IMR-90 (cell line): ENCODE data around the gene MED26. TPM values are rescaled to one million over a fixed set of nuclear protein-coding genes. Genes with fewer than 3 reads are reported as not detected.

Experiments used
- ATAC-seq: fragments of 200-7000 bp; cut with Tn5 transposase; 2 replicates; pipeline ENCODE4 v1.9.1; 2020; ENCODE audit warnings: low read depth, mild to moderate bottlenecking, moderate library complexity
- BruUV-seq: library from RNA; stranded (reverse); fragments of 400-500 nt; replicated peaks from 2 replicates; lab custom pipeline; 2021; lab: Mats Ljungman, UMichigan
- CTCF ChIA-PET: fragments of 300-600 bp; formaldehyde crosslinking; extraction: SDS; loops from one replicate; lab custom pipeline; 2021; ENCODE audit warnings: antibody characterized with exemption; lab: Yijun Ruan, JAX
- POLR2A ChIA-PET: fragments of 300-600 bp; sonication (Branson Sonifier 250); formaldehyde crosslinking; loops from one replicate; lab custom pipeline; 2022; ENCODE audit warnings: antibody characterized with exemption; ENCODE audit not compliant: unreplicated experiment; lab: Charles Lee
- DNase-seq: peaks from one replicate; pipeline ENCODE4 v3.0.0; 2013
- H2AFZ ChIP-seq: replicated peaks from 2 replicates; pipeline ENCODE3; 2013; ENCODE audit warnings: low read length, mild to moderate bottlenecking; ENCODE audit not compliant: poor library complexity
- H2AK5ac ChIP-seq: 2 replicates; pipeline ENCODE4 v1.6.1; 2013; ENCODE audit warnings: low read depth, low read length, inconsistent platforms
- H2AK9ac ChIP-seq: replicated peaks from 2 replicates; pipeline ENCODE3; 2013; ENCODE audit warnings: mild to moderate bottlenecking, low read depth, low read length, moderate library complexity; ENCODE audit not compliant: poor library complexity
- H2BK120ac ChIP-seq: 2 replicates; pipeline ENCODE4 v1.6.1; 2013; ENCODE audit warnings: low read depth, low read length, inconsistent platforms
- H2BK15ac ChIP-seq: 3 replicates; pipeline ENCODE4 v1.6.1; 2013; ENCODE audit warnings: low read depth, low read length, inconsistent platforms
- H2BK20ac ChIP-seq: 2 replicates; pipeline ENCODE4 v1.6.1; 2013; ENCODE audit warnings: low read depth, mild to moderate bottlenecking, inconsistent platforms, low read length, moderate library complexity
- H2BK5ac ChIP-seq: 2 replicates; pipeline ENCODE4 v1.6.1; 2013; ENCODE audit warnings: mild to moderate bottlenecking, low read depth, low read length, inconsistent platforms; ENCODE audit not compliant: poor library complexity, severe bottlenecking
- H3K14ac ChIP-seq: replicated peaks from 2 replicates; pipeline ENCODE4 v1.6.1; 2013; ENCODE audit warnings: low read depth, low read length, inconsistent platforms
- H3K18ac ChIP-seq: 2 replicates; pipeline ENCODE4 v1.6.1; 2013; ENCODE audit warnings: low read depth, low read length, control low read depth
- H3K23ac ChIP-seq: 2 replicates; pipeline ENCODE4 v1.6.1; 2013; ENCODE audit warnings: low read depth, low read length, inconsistent platforms
- H3K27ac ChIP-seq: 2 replicates; pipeline ENCODE4 v1.5.1; 2013; ENCODE audit warnings: mild to moderate bottlenecking, control low read depth, low read length; ENCODE audit not compliant: insufficient read depth
- H3K27me3 ChIP-seq: 2 replicates; pipeline ENCODE4 v1.6.1; 2013; ENCODE audit warnings: low read length; ENCODE audit not compliant: control insufficient read depth, insufficient read depth
- H3K36me3 ChIP-seq: 2 replicates; pipeline ENCODE4 v1.6.1; 2013; ENCODE audit warnings: low read length, mixed read lengths; ENCODE audit not compliant: control insufficient read depth, insufficient read depth
- H3K4ac ChIP-seq: 2 replicates; pipeline ENCODE4 v1.6.1; 2013; ENCODE audit warnings: low read depth, low read length, inconsistent platforms
- H3K4me1 ChIP-seq: 2 replicates; pipeline ENCODE4 v1.6.1; 2013; ENCODE audit warnings: low read length, mixed read lengths; ENCODE audit not compliant: control insufficient read depth, insufficient read depth
- H3K4me2 ChIP-seq: 2 replicates; pipeline ENCODE4 v1.6.1; 2013; ENCODE audit warnings: low read depth, mild to moderate bottlenecking, control low read depth, low read length, moderate library complexity
- H3K4me3 ChIP-seq: 2 replicates; pipeline ENCODE4 v1.5.1; 2013; ENCODE audit warnings: low read depth, mild to moderate bottlenecking, control low read depth, low read length, moderate library complexity; ENCODE audit not compliant: insufficient read depth
- H3K56ac ChIP-seq: 2 replicates; pipeline ENCODE4 v1.6.1; 2013; ENCODE audit warnings: low read length, inconsistent platforms; ENCODE audit not compliant: insufficient read depth; ENCODE audit errors: extremely low read depth
- H3K79me1 ChIP-seq, 2 experiments: 2 replicates each; pipeline ENCODE4 v1.6.1; 2013; ENCODE audit warnings: low read length in 2 of 2, inconsistent platforms in 1 of 2, low read depth in 1 of 2
- H3K9ac ChIP-seq: 2 replicates; pipeline ENCODE4 v1.6.1; 2013; ENCODE audit warnings: low read depth, low read length, control low read depth
- H3K9me1 ChIP-seq: 2 replicates; pipeline ENCODE4 v1.6.1; 2013; ENCODE audit warnings: low read length, inconsistent platforms; ENCODE audit not compliant: insufficient read depth
- H3K9me3 ChIP-seq: 2 replicates; pipeline ENCODE4 v1.6.1; 2013; ENCODE audit warnings: low read length; ENCODE audit not compliant: control insufficient read depth, insufficient read depth
- H4K20me1 ChIP-seq: 2 replicates; pipeline ENCODE4 v1.6.1; 2013; ENCODE audit warnings: low read length, inconsistent platforms; ENCODE audit not compliant: insufficient read depth
- H4K5ac ChIP-seq: 2 replicates; pipeline ENCODE4 v1.6.1; 2013; ENCODE audit warnings: mild to moderate bottlenecking, low read depth, low read length, control low read depth
- H4K8ac ChIP-seq, 2 experiments: 2 replicates each; pipeline ENCODE4 v1.6.1; 2013; ENCODE audit warnings: low read depth in 2 of 2, low read length in 2 of 2, control low read depth in 1 of 2, inconsistent platforms in 1 of 2
- H4K91ac ChIP-seq: 2 replicates; pipeline ENCODE4 v1.6.1; 2013; ENCODE audit warnings: low read depth, low read length, inconsistent platforms; ENCODE audit not compliant: insufficient read depth
- BHLHE40 ChIP-seq: fragments of 150-350 bp; IDR thresholded peaks from 2 replicates; pipeline ENCODE4 v1.6.1; 2016; ENCODE audit warnings: mild to moderate bottlenecking, low read depth, low read length
- CEBPB ChIP-seq: IDR thresholded peaks from 2 replicates; pipeline ENCODE4 v1.6.1; 2012; ENCODE audit warnings: low read depth, low read length, improper control_type of control experiment
- CHD1 ChIP-seq: IDR thresholded peaks from 2 replicates; pipeline ENCODE4 v1.6.1; 2012; ENCODE audit warnings: low read depth, low read length, improper control_type of control experiment
- CTCF ChIP-seq: conservative IDR thresholded peaks from 2 replicates; pipeline ENCODE4 v1.5.1; 2012; ENCODE audit warnings: mild to moderate bottlenecking, low read depth, low read length, improper control_type of control experiment
- ELK1 ChIP-seq: fragments of 150-350 bp; IDR thresholded peaks from 2 replicates; pipeline ENCODE4 v1.6.1; 2016; ENCODE audit warnings: low read depth, mild to moderate bottlenecking, low read length, moderate library complexity, borderline replicate concordance
- FOS ChIP-seq: fragments of 150-350 bp; IDR thresholded peaks from 2 replicates; pipeline ENCODE4 v1.6.1; 2016; ENCODE audit warnings: low read depth, low read length
- MAFK ChIP-seq: IDR thresholded peaks from 2 replicates; pipeline ENCODE4 v1.6.1; 2012; ENCODE audit warnings: low read depth, low read length, improper control_type of control experiment
- MAZ ChIP-seq: IDR thresholded peaks from 2 replicates; pipeline ENCODE4 v1.6.1; 2012; ENCODE audit warnings: low read depth, mild to moderate bottlenecking, low read length, improper control_type of control experiment, moderate library complexity, borderline replicate concordance
- MXI1 ChIP-seq: IDR thresholded peaks from 2 replicates; pipeline ENCODE4 v1.6.1; 2012; ENCODE audit warnings: low read depth, mild to moderate bottlenecking, low read length, moderate library complexity, borderline replicate concordance
- NFE2L2 ChIP-seq: fragments of 150-350 bp; IDR thresholded peaks from 2 replicates; pipeline ENCODE4 v1.6.1; 2016; ENCODE audit warnings: low read depth, mild to moderate bottlenecking, low read length
- POLR2A ChIP-seq: IDR thresholded peaks from 2 replicates; pipeline ENCODE4 v1.6.1; 2012; ENCODE audit warnings: mild to moderate bottlenecking, low read depth, low read length
- RAD21 ChIP-seq: IDR thresholded peaks from 2 replicates; pipeline ENCODE4 v1.6.1; 2012; ENCODE audit warnings: low read length, improper control_type of control experiment
- RCOR1 ChIP-seq: IDR thresholded peaks from 2 replicates; pipeline ENCODE4 v1.6.1; 2012; ENCODE audit warnings: mild to moderate bottlenecking, low read length, improper control_type of control experiment; ENCODE audit not compliant: insufficient replicate concordance
- RFX5 ChIP-seq: IDR thresholded peaks from 2 replicates; pipeline ENCODE4 v1.8.0; 2012; ENCODE audit warnings: low read depth, mild to moderate bottlenecking, low read length, moderate library complexity
- SMC3 ChIP-seq: fragments of 150-350 bp; IDR thresholded peaks from 2 replicates; pipeline ENCODE4 v1.6.1; 2016; ENCODE audit warnings: low read depth, mild to moderate bottlenecking, antibody characterized with exemption, low read length, moderate library complexity
- USF2 ChIP-seq: fragments of 150-350 bp; IDR thresholded peaks from 2 replicates; pipeline ENCODE4 v1.6.1; 2017; ENCODE audit warnings: mild to moderate bottlenecking, antibody characterized with exemption, low read length, low read depth
- WGBS, 2 experiments: methylation state at CpG; one replicate each; pipeline versions ENCODE4 v1.1.5 to v1.1.7; 2013; ENCODE audit warnings: missing lambda C conversion rate in 2 of 2; ENCODE audit not compliant: insufficient read length in 1 of 2; ENCODE audit errors: extremely low coverage in 2 of 2; 5-methylcytosine and 5-hydroxymethylcytosine counted together
- dilution Hi-C: fragments of 300-500 bp; cut with HindIII; formaldehyde crosslinking; loops from one replicate; pipeline ENCODE4 v1.14.3; 2018; ENCODE audit warnings: low sequenced_read_pairs; ENCODE audit not compliant: unreplicated experiment
- in situ Hi-C: fragments of 300-500 bp; cut with MboI; formaldehyde crosslinking; loops from 3 replicates; pipeline ENCODE4 v1.14.3; 2019; ENCODE audit warnings: low sequenced_read_pairs, inconsistent platforms, mixed read lengths
- intact Hi-C: fragments of 100-400 bp; cut with micrococcal nuclease; formaldehyde crosslinking; loops from 2 replicates; pipeline ENCODE4 v1.10.0; 2022
- polyA plus RNA-seq, 3 experiments: library from polyadenylated mRNA; depleted of rRNA; stranded (reverse); fragments of >200 nt; gene quantifications; 2 replicates each; pipeline ENCODE4 v1.2.3, GENCODE V29; 2012; ENCODE audit warnings: low replicate concordance in 1 of 3
- total RNA-seq: library from RNA; depleted of rRNA; stranded (reverse); fragments of >200 nt; gene quantifications from 2 replicates; pipeline ENCODE4 v1.2.3, GENCODE V29; 2012

MED26 gene
- total and polyA plus RNA-seq, 2 of the 4 experiments (the other 2 are of a cell fraction) = 2.0 to 4.0 TPM

- POLR2A ChIA-PET = no interaction called here
- no peak overlapping the region for H3K14ac ChIP-seq
- no peaks in the 10 kb centered on the region for H3K36me3 ChIP-seq
- no peak overlapping the region for H2AFZ ChIP-seq
- CTCF ChIA-PET = interaction anchor here (0.6 kb wide), 1 partner anchor 493 kb away, joined by 9 read pairs; no protein-coding TSS in a partner anchor
- H4K5ac ChIP-seq = no peak overlapping the region
- H2AK9ac ChIP-seq = no peak overlapping the region
- H2BK15ac ChIP-seq = no peak overlapping the region
- H2BK5ac ChIP-seq = no peak overlapping the region
- no peak overlapping the region for H3K27ac ChIP-seq
- TF ChIP-seq CEBPB = no peak
- no peak for TF ChIP-seq USF2
- no peak for TF ChIP-seq RAD21
- no peak for TF ChIP-seq ELK1
- no peak for TF ChIP-seq MAFK
- TF ChIP-seq BHLHE40 = no peak
- TF ChIP-seq MAZ = no peak
- TF ChIP-seq CTCF = no peak
- TF ChIP-seq POLR2A = no peak
- TF ChIP-seq MXI1 = no peak
- no peak for TF ChIP-seq CHD1
- TF ChIP-seq RCOR1 = no peak
- TF ChIP-seq RFX5 = no peak
- no peak for TF ChIP-seq NFE2L2
- no peak for TF ChIP-seq SMC3
- no peak for TF ChIP-seq FOS
- no peak overlapping the region for H2BK20ac ChIP-seq
- no peak overlapping the region for H4K91ac ChIP-seq
- dilution Hi-C loops = no loop called here
- H2AK5ac ChIP-seq = no peak overlapping the region
- H3K79me1 ChIP-seq = peaks cover 52 to 93% of the 10 kb centered on the region in 2 experiments
- H3K4me1 ChIP-seq = peaks cover 13% of the 10 kb centered on the region
- WGBS, 2 experiments = 100% methylated on average over 1 of the region's 5 CpGs; no CpG with 5 or more reads in 1 of the 2 experiments
- H3K9me1 ChIP-seq = peaks cover 50% of the 10 kb centered on the region
- ATAC-seq = no peak
- no peak overlapping the region for H3K56ac ChIP-seq
- H3K4ac ChIP-seq = no peak overlapping the region
- no peak overlapping the region for H3K18ac ChIP-seq
- DNase-seq = no peak
- H3K9ac ChIP-seq = no peak overlapping the region
- no peak overlapping the region for H3K4me2 ChIP-seq
- in situ Hi-C loops = no loop called here
- no peak overlapping the region for H4K8ac ChIP-seq
- no peak overlapping the region for H3K23ac ChIP-seq
- peaks cover 89% of the 10 kb centered on the region for H4K20me1 ChIP-seq
- intact Hi-C loops = no loop called here
- no peak overlapping the region for H3K4me3 ChIP-seq
- no peaks in the 10 kb centered on the region for H3K27me3 ChIP-seq
- H3K9me3 ChIP-seq = no peaks in the 10 kb centered on the region
- no peak overlapping the region for H2BK120ac ChIP-seq
- no TSS peak for BruUV-seq
Observed at GRCh38 chr19:16609511-16610200, 18.3 kb downstream of the MED26 start.
